Femur (tissue), 1 donor: ENCODE data around the gene DYNC2LI1.

ENCODE experiments used
- DNase-seq: peaks from one replicate; pipeline ENCODE4 v3.0.0-alpha.2; 2017

Gene DYNC2LI1

GRCh38 chr2:43851011-43851980 is 77.5 kb downstream of the DYNC2LI1 start:
- no peak for DNase-seq

DNA sequence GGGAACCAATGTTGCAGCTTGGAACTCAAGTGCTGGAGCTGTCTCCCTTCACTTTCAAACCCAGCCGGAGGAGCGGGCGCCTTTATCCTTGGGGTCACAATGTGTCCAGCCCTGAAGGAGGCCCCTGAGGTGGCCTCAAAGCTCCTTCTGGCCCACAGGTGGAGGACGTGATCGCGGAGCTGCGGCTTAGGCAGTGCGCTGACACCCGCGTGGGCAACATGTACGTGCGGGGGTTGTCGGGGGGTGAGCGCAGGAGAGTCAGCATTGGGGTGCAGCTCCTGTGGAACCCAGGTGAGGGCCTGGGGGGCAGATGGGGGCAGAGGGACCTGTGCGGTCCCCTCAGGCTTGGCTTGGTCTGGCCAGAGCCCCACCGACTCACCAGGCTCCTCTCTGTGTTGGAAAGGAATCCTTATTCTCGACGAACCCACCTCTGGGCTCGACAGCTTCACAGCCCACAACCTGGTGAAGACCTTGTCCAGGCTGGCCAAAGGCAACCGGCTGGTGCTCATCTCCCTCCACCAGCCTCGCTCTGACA is 78.4 kb downstream of the DYNC2LI1 start:
- DNase-seq, result no peak

DNA sequence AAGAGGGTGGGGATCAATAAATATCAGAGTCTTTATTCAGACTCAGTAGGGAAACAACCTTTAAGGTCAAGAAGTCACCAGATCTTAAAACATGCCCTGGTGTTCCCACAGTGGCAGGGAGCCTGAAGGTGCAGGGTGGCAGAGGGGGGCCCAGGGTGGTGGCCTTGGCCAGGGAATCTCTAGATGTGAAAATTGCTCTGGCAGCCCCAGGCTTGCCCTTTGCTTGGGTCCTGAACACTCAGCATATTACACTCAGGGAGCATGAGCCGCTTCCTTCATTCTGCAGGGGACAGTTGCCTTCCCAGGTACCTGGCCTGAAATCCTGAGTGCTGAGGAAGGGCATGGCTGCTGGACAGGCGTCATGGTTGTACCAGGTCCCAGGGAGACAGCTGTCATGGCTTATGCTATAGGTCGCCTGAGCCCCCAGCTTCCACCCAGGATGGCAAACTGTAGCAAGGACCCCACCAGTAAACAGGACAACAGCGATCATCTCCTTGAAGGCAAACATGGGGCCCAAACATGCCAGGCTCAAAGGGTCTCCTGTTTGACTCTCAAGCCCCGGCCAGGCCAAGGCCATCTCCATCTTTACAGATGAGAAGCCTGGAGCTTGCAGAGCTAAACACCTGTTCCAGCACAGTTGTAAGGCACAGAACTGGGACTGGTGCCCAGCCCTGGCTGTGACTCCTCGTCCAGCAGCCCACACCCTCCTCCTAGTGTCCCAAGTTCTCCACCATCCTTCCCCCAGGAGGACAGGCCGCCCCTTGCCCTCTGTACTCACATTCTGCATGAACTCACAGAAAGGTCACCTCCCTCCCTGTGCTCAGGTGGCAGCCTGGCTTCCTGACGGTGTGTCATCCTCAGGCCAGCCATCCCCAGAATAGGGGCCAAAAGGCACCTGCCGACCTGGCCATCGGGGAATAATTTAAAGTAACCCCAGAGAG is 79.6 kb downstream of the DYNC2LI1 start:
- no peak for DNase-seq

DNA sequence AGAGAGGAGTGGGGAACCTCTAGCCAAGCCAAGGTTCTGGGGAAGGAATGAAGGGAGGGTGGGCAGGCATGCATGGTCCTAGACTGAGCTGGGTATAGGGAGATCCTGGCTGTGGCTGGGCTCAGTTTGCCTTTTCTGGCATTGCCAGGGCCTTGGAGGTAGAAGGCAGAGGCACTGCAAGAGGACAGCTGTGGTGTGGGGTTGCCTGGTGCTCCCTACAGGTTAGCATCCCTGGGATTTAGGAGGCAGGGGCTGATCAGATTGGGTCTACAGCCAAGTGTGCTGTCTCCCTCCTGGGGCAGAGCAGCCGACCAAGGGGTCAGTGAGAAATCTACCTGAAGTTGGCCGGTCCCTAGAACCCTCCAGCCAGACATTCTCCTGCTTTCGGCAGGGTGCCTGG is 80.8 kb downstream of the DYNC2LI1 start:
- no peak for DNase-seq

DNA sequence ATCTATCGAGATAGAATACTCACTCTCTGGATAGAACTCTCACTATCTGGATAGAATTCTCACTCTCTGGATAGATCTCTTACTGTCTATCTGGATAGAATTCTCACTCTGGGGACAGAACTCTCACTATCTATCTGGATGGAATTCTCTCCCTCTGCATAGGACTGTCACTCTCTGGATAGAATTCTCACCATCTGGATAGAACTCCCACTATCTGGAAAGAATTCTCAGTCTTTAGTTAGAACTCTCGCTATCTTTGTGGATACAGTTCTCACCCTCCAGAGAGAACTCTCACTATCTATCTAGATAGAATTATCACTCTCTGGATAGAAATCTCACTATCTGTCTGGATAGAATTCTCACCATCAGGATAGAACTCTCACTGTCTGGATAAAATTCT is 81.5 kb downstream of the DYNC2LI1 start:
- no peak for DNase-seq
